GM21447 (cell line): ENCODE measurements around the gene CNTFR.

Experiments used
- ATAC-seq: cut with Tn5 transposase; IDR thresholded peaks from one replicate; pipeline ENCODE4 v1.9.1; 2021; ENCODE audit not compliant: unreplicated experiment

The CNTFR gene

DNA sequence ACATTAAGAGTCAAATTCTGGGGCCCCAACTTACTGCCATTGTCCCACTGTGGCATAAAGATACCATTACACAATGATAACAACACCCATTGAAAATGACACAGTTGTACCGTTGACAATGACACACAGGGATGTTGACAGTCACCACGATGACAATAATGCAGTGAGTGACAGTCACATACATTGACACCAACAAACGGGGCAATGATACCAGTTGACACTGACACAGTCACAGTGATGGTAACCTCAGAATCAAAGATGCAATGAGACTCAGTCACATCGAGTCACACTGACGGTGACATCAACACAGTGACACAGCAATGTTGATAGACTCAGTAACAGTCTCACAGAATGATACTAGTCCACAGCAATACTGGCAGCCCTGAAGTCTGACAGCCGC, 16.9 kb downstream of the CNTFR start:
- no peak for ATAC-seq

GRCh38 chr9:34572092-34572491, 17.4 kb downstream of the CNTFR start:
- ATAC-seq = no peak

DNA sequence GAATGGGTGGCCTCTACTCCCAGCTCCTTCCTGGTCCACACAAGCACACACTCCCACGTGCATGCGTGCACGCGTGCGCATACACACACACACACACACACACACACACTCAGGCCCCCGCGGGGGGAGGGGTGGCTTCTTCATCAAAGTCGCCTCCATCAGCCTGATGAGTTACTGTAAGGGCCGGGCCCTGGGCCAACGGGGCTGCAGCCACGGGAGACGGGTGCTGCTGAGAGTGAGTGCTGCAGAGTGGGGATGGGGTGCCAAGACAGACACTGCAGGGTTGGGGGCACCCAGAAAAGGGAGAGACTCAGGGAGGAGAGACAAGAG, 18.1 kb downstream of the CNTFR start:
- no peak for ATAC-seq

- no peak for ATAC-seq
Measured at GRCh38 chr9:34570809-34571480, 18.6 kb downstream of the CNTFR start.

DNA sequence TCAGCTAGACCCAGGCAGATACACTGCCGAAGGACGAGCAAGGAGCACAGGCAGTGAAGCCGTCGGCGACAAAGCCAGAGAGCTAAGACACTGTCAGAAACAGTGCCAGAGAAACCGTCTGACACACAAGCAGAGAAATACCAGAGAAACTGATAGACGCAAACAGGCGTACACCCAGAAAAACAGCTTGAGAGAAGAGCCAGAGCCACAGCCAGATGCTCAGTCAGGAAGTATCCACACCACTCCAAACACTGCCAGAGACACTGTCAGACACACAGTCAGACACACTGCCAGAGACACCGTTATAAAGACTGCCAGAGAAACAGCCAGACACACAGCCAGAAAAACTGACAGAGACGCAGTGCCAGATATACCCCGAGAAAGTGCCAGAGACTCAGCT, 19.1 kb downstream of the CNTFR start:
- no peak for ATAC-seq

DNA sequence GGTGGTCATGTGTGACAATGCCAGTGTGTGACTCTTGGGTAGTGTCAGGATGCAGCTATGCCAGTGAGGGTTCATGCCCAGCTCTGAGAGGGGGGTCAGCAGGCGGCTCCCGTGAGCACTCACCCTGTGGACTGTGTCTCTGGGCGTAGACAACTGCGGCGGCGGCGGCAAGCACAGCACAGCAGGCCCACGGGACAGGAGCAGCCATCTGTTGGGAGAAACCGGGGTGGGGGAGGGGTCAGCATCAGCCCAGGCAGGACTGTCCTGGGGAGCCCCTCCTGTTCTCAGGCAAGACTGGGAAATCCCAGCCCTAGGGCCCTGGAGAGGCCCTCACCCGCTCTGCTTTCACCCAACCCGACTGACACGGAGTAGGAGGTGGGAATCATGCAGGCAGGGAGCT, 20.8 kb downstream of the CNTFR start:
- no peak for ATAC-seq

GRCh38 chr9:34568133-34568532, 21.4 kb downstream of the CNTFR start:
- no peak for ATAC-seq

- no peak for ATAC-seq
Measured at GRCh38 chr9:34566972-34567371, 22.6 kb downstream of the CNTFR start.

DNA sequence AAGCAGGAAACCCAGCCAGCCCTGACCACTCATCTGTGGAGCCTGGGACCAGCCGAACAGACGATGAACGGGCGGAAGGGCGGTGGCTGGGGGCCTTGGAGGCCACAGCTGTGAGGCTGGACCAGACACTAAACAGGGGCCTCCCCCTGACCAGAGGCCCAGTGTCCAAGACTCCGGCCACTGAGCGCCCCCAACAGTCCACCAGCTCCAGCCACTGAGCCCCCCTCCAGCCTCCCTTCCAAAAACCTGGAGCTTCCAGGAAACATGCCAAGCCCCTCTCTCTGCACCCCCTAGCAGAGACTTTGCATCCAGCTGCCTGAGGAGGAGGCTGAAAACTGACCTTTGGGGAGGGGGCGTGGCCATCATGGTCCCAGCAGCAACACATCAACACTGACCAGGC, 23.2 kb downstream of the CNTFR start:
- no peak for ATAC-seq

DNA sequence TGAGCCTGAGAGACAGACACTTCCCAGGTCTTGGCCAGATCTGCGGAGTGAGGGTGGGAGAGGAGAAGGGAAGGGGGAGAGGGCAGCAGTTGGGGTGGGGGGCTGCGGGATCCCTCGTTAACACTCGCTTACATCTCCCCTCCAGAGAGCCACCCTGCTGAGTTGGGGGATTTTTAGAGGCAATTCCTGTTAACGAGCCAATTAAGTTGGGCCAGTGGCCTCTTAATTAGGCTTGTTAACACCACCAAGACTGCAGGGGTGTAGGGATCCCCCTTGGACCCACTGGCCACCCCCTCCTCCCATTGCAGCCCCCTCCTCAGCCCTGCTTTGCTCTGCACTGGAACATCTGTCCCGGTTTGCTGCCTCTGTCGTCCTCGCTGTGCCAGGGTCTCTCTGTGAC, 23.7 kb downstream of the CNTFR start:
- no peak for ATAC-seq

DNA sequence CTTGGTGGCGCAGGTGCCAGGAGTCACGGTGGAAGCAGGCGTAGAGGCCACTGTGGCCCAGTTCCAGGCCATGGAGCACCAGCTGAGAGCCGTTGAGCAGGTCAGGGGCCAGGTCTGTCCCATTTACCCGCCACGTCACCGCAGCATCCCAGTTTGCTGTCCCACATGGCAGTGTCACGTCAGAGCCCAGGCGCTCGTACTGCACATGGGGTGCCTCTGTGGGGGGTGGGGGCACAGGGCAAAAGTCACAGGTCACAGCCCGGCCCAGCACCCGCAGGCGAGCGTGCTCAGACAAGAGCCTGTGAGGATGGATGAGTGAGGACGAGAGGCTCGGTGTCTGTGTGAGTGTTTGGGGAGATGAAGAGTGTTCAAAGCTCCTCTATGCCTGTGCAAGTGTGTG, 24.9 kb downstream of the CNTFR start:
- no peak for ATAC-seq

DNA sequence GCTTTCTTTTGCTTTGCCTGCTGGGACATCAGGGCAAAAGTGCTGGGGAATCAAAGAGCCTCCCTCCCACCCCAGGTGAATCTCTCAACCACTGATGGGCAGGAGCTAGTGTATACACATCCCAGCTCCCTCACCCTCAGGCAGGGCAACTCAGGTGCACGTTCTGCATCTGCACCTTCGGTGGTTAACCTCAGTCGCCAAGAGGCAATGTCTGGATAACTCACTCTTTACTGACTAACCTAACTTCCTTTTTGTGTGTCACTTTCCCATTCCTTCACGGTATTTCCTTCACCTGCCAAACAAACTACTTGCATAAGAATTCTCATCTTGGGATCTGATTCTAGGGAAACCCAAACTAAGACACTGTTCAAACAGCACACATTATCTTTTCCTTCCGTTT, 26.3 kb downstream of the CNTFR start:
- no peak for ATAC-seq

- ATAC-seq = no peak
Measured at GRCh38 chr9:34562135-34562745, 27.3 kb downstream of the CNTFR start.

GRCh38 chr9:34560599-34561214, 28.8 kb downstream of the CNTFR start:
- no peak for ATAC-seq

- ATAC-seq = no peak
Measured at GRCh38 chr9:34559624-34560455, 29.7 kb downstream of the CNTFR start.

DNA sequence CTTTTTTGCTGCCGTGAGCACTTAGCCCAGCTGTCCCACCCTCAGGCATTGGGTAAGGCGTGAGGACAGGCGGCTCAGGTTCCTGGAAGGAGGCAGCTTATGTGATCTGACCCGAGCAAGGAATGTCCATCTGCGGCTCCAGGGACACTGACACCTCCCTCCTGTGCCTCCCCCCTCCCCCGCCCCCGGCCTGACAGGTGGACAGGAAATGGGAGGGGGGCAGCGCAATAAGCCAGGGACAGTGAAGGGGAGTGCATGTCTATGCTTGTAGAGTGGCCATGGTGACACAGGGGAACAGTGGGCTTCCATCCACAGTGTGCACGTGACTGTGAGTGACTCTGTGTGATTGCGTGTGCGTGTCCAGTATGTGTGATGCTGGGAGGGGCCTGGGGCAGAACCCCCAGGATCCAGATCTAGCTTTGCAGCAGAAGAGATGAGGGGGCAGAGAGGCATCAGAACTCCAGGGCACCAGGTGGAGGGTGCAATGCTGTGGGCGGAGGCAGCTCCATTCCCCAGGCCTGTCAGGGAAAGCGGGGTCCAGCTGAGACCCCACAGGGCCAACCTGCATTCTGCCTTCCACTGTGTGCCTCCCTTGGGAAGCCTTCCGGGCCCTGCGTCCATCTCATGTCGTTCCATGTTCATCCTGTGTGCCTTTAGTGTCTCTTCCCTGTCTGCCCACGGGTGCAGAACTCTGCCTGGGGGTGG, 30.5 kb downstream of the CNTFR start:
- no peak for ATAC-seq

- no peak for ATAC-seq
Measured at GRCh38 chr9:34558364-34558763, 31.2 kb downstream of the CNTFR start.

DNA sequence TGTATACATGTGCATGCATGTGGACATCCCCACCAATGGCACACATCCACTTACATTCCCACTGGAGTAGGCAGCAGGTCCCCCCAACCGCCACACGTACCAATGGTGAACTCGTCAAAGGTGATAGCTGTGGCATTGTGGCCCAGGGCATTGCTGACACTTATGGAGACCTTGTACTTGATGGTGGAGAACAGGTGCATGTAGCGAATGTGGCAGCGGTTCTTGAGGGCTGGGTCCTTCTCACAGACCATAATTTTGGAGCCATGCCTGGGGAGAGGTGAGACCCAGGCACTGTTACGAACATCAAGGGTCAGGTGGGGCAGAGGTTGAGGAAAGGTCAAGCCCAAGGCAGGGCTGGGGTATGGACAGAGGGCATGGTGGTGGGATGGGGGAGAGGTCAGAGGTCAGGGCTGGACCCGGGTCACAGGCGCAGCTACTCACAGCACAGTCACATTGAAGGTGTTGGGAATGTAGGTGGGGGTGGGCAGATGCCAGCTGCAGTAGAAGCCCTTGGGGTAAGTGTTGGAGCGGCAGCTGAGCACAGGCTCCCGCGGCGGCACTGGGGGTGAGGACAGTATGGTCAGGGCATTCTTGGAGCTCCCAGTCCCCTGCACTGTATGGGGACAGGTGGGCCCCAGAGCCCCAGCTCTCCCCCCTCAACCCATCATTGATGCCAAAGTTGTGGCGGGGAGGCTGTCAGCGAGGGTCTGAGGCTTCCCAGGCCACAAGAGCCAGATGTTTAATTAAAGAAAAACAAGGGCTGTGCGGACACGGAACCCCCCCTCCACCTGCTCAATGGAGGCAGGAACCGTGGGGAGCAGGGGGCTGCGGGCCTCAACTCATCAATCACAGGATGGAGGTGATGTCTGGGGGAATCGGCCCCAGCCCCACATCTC, 31.9 kb downstream of the CNTFR start:
- ATAC-seq = no peak

GRCh38 chr9:34556949-34557348, 32.6 kb downstream of the CNTFR start:
- ATAC-seq = no peak

DNA sequence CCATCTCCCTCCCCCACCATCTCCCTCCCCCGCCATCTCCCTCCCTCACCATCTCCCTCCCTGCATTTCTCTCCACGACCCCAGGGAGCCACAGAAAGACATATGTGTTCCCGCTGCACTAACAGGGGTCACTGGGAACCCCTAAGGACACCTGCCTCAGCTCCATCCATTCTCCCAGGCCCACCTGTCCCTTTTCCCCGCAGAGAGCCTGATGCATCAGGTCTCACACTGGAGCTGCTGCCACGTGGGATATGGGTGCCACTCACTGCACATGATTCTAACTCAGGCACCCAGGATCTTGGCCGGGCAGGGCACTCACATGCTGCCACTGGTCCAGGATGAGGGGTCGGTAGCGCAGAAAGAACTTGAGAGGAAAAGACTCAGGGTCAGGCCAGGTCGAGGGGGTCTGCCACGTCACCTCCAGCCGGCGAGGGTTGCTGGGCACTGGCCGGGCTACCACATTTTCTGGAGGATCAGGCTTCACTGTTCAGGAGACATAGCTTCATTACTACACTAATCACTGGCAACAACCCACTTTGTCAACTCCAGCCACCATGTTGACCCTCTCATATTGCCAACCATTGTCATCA, 33.5 kb downstream of the CNTFR start:
- ATAC-seq = no peak
